ENCODE results near the gene NRIP1.
"Not testable (repeated sequence)": the region's sequence is repeated elsewhere in the genome, so short reads cannot be mapped to it uniquely, and the experiment has no call there.

GRCh38 chr21:14927324-14927723 is 137.5 kb downstream of the NRIP1 start:
- not testable (repeated sequence) for TF ChIP-seq CTCF (IDR thresholded peaks at IDR 0.05; ENCODE audit: poor library complexity, severe bottlenecking); TAF1 (IDR thresholded peaks at IDR 0.05; ENCODE audit: low read depth); SMC3 (conservative IDR thresholded peaks at IDR 0.05; ENCODE audit: poor library complexity); EZH2 (IDR thresholded peaks at IDR 0.05; ENCODE audit: borderline replicate concordance, insufficient read depth, low read length, poor library complexity, severe bottlenecking)

All from neural cell (in vitro differentiated cells).